GM18520 (cell line): Measurements from ENCODE around the gene DBNDD1.
"Not testable (repeated sequence)": the region's sequence is repeated elsewhere in the genome, so short reads cannot be mapped to it uniquely, and the experiment has no call there.

Experiments
- ATAC-seq: cut with Tn5 transposase; IDR thresholded peaks from one replicate; pipeline ENCODE4 v1.9.1; 2021; ENCODE audit not compliant: unreplicated experiment

Gene DBNDD1, protein sequence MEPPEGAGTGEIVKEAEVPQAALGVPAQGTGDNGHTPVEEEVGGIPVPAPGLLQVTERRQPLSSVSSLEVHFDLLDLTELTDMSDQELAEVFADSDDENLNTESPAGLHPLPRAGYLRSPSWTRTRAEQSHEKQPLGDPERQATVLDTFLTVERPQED

DNA sequence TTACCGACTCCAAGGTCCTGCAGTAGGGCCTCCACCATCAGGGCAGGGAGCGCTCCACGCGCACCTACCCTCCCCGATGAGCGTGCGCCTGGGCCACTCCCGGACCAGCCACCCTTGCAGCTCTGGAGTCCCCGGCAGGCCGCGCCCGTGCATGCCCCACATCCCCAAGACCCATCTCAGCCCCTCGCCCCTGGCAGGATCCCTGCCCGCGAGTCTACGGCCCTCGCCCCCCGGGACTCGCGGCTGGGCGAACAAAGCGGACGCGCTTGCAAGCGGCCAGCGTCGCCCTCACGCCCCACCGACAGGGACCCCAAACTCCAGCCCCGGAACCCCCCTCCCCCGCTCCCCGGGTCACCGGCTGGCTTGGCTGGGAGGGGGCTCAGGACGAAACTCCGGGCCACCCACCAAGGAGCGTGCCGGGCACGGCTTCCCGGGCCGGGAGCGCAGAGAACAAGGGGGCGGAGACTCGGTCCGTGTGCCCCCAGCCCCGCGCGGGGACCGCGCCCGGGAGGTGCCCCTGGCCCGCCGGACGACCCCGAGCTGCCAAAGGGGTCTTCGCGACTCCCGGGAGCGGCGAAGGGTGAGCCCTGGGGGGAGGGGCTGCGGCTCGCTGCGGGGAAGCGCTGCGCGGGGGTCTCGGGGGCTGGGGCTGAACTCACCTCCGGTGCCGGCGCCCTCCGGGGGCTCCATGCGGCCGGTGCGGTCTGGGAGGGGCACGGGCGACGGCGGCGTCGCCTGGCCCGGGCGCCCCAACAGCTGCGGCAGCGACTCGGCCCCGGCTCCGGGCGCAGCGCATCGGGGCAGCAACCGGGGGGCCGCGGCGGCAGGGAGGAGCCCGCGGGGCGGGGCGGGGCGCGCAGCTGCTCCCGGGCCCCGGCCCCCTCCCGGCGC lies at the start of gene DBNDD1:
Gene DBNDD1 (minus strand): TSS at position 805 of the 891 bp plus-strand sequence. CDS start 115 bp downstream, at position 690.
- ATAC-seq: no peak

DNA sequence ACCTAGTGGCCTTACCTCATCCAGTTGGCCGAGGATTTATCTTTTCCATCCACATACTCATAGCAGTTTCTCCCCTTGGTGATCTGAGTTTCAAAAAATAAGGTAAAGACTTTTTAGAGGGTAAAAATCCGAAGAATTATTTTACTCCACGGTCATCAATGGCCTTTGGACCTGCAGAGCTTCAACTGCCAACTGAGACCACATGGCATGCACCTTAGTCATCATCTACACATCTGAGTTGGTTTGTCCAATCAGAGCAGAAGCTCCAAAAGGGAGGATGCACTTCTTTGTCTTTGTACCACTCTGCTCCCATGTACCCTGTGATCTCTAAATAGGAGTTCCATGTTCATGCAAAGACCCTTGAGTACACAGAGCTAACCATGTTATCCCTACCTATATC lies 42.2 kb upstream of the DBNDD1 start:
- ATAC-seq: no peak

DNA sequence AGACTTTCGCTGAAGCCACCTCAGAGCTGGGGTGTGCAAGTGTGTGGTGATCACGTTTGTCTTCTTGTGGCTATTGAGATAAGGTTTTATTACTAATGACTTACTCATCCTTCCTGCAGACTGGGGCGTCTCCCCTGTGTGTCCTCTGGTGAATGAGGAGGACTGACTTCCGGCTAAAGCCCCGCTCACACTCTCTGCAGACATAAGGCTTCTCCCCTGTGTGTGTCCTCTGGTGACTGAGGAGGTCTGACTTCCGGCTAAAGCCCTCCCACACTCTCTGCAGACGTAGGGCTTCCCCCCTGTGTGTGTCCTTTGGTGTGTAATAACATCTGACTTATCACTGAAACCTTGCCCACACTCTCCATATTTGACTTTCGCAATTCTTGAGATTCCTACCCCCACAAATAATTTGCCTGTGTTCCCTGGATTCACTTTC lies 38.5 kb upstream of the DBNDD1 start:
- ATAC-seq: no peak

DNA sequence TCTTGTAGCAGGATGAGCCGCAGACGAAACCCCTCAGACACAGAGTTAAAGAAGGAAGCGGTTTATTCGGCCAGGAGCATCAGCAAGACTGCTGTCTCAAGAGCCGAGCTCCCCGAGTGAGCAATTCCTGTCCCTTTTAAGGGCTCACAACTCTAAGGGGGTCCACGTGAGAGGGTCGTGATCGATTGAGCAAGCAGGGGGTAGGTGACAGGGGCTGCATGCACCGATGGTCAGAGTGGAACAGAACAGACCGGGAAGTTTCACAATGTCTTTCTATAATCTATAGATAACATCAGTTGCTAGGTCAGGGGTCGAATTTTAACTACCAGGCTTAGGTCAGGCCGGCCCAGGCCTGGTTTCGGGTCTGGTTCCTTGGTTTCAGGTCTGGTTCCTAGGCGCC lies 37.3 kb upstream of the DBNDD1 start:
- ATAC-seq: not testable (repeated sequence)

DNA sequence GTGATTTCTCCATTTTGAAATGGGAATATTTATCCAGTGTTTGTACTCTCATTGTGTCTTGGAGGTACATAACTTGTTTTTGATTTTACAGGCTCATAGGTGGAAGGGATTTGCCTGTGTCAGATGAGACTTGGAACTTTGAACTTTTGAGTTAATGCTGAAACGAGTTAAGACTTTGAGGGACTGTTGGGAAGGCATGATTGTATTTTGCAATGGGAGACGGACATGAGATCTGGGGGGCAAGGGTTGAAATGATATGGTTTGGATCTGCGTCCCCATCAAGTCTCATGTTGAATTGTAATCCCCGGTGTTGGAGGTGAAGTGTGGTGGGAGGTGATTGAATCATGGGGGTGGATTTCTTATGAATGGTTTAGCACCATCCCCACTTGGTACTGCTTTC lies 36.1 kb upstream of the DBNDD1 start:
- no peak for ATAC-seq

DNA sequence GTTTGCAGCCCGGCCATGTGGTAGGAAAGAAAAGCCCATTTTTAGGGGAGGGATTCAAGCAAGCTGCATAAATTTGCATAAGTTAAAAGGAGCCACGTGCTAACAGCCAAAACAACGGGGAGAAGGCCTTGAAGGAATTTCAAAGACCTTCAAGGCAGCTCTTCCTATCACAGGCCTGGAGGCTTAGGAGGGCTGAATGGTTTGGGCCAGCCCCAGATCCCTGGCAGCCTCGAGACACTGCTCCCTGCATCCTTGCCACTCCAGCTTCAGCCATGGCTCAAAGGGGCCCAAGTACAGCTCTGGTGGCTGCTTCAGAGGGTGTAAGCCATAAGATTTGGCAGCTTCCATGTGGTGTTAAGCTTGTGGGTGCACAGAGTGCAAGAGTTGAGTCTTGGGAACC lies 35.3 kb upstream of the DBNDD1 start:
- ATAC-seq: no peak

DNA sequence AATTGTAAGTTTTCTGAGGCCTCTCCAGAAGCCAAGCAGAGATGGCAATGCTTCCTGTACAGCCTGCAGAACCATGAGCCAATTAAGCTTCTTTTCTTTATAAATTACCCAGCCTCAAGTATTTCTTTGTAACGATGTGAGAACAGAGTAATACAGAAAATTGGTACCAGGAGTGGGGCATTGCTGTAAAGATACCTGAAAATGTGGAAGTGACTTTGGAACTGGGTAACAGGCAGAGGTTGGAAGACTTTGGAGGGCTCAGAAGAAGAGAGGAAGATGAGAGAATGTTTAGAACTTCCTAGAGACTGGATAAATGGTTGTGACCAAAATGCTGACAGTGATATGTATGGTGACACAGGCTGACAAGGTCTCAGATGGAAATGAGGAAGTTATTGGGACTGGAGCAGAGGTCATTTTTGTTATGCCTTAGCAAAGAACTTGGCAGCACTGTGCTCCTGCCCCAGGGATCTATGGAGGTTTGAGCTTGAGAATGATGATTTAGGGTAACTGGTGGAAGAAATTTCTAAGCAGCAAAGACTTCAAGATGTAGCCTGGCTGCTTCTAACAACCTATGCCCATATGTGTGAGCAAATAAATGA lies 34.7 kb upstream of the DBNDD1 start:
- no peak for ATAC-seq

DNA sequence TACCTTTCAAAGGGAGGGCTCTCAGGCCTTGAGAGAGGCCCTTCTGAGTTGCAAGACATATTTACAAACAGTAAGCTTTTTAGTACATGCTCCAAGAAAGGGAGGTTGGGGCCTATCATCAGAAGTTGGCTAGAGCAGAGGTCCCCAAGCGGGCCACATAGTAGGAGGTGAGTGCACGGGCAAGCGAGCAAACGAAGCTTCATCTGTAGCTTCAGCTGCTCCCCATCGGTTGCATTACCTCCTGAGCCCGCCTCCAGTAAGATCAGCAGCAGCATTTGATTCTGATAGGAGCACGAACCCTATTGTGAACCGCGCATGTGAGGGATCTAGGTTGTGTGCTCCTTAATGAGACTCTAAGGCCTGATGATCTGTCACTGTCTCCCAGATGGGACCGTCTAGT lies 31.7 kb upstream of the DBNDD1 start:
- no peak for ATAC-seq

DNA sequence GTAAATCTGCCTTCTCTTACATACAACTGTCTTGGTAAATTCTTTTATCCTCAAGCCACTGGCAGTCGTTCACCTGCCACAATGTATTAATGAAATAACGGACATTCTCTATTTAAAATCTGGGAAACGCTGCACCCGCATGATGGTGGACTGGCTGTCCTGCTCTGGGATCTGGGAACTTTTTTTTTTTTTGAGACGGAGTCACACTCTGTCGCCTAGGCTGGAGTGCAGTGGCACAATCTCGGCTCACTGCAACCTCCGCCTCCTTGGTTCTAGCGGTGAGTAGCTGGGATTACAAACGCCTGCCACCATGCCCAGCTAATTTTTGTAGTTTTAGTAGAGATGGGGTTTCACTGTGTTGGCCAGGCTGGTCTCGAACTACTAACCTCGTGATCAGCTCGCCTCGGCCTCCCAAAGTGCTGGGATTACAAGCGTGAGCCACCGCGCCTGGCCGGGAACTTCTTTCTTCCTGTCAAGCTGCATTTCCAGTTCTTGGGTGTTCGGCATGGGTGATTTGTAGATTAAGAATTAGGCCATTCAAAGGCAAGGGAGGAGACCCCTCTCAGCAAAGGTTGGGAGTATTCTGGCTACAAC lies 29.6 kb upstream of the DBNDD1 start:
- ATAC-seq: no peak

DNA sequence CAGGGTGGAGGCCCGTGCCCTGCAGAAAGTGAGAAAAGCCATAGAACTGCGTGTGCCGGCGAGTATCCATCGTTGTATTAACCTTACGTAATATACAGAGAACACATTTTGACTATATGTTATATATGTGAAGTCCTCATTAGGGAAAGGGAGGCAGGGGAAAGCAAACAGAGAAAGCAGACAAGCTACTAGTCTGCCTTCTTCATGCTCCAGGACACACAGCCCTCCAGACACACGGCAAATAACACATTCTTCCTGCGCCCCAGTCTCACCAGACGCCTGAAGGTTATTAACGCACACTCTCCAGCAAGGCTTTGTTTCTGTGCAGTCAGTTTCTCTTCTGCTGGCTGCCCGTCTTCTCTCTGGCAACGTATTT lies 29.1 kb upstream of the DBNDD1 start:
- ATAC-seq: no peak

DNA sequence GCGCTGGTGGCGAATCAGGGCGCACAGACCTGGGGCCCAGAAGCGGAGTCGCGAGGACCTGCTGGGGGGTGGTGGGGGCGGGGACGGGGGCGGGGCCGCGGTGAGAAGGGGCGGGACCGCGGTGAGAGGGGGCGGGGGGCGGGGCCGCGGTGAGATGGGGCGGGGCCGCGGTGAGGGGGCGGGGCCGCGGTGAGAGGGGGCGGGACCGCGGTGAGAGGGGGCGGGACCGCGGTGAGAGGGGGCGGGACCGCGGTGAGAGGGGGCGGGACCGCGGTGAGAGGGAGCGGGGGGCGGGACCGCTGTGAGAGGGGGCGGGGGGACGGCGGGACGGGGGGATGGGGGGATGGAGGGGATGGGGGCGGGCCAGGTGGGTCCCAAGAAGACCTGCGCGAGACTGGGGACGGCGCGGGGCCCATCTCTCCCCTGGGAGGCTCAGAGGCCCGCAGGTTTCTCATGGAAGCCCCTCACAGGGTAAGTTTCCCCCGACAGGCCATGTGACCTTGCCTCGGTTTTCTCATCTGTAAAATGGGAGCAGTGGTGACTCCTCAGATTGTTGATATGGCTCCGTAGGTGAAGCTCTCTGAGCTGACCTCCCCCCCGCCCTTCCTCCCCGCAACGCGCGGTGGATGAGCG lies 28.6 kb upstream of the DBNDD1 start:
- ATAC-seq: no peak

DNA sequence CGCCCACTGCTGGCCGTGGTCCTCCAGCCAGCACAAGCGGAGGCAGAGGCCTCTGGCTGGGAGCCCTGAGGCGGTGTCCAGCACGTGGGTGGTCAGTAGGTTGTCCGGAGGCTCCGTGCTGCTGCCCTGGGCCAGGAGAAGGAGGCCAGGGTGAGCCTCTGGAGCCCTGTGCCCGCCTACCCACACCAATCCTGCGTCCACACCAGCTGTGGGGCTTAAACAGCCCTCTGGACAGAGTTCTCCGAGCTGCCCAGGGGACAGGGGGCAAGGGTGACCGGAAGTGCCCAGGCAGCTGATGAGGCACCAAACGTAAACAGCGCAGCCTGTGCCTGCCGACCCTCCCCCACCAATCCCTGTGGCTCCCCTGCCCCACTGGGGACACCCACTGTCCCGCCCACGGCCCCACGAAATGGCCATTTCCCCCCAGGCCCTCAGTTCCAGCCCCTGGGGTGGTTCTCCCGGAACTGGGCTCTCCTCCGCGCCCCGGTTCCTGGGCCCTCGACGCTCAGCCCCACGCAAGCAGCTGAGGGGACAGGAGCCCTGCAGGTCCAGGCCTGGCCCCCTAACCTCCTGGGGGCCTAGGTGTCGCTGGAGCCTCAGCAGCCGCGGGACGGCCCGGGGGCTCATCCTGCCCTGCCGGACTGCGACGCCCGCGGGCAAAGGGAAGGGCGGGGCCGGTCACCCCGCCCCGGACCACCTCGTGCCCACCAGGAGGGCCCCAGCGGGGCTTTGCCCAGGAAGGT lies 27.9 kb upstream of the DBNDD1 start:
- ATAC-seq: no peak

DNA sequence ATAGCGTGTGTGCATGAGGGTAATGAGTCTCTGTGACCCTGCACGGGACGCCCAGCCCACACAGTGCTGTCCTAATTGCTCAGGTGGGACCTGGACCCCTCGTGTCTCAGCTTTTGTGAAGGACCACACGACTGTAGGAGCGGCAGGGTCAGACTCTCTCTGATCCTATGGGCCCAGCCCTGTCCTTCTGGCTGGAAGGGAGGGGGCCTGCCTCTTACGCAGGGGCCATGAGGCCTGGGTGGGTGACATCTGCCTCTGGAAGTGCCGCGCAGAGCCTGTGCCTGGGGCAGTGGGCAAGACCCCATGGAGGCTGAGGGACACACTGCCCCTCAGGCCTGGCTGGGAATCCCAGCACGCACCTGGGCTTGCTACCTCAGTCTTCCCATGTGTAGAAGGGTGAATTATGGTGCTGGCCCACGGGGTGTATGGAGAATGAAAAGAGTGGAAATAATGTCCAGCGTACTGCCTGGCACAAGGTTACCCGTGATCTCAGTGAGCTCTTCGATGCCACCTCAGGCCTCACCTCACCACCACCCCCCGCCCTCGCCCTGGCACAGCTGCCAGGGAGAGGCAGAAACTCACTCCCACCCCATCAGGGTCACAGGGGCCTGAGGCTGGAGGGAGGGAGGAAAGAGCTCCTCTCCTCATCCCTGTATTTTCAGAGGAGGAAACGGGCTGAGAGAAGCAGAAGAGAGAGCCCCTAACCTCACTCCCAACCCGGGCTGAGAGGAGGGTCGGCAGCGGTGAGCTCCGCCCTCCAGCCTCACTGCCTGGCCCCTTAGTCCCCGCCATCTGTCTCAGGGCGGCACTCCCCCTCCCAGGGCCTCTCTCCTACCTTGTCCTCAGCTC lies 27.1 kb upstream of the DBNDD1 start:
- no peak for ATAC-seq

DNA sequence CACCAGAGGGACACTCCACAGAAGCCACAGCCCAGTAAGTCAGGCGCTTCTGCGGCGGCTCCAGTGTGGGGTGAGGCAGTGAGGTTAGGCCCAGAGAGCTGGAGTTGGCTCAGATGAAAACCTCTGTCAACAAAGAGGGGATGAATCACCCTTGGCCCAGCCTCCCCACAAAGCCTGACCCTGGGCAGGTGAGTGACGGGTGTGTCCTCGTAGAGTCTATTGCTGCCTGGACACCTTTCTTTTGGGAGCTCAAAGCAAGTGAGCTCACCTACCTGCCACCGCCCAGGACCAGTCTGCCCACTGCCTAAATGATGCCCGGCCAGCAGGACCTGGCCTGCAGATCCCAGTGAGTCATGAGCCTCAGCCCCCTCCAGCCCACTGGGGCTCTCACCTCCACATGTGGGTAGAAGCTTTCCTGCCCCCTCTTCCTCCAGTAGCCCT lies 24.9 kb upstream of the DBNDD1 start:
- no peak for ATAC-seq

DNA sequence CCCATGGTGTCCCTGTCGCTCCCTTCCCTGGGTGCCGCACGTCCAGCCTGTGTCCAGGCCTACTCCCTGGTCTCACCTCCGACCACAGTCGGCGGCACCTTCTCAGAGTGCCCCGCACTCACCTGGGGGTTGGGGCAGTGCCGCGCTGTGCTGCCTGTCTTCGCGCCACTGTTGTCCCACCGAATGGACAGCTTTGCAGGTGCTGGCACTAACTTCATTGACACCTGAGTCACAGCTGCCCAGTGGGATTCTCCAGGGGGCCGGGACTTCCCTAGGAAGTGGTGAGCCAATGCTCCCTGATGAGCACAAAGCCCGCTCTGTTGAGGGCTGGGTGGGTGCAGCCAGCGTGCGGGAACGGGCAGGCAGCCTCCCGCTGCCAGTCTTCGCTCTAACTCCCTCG lies 24.3 kb upstream of the DBNDD1 start:
- no peak for ATAC-seq

DNA sequence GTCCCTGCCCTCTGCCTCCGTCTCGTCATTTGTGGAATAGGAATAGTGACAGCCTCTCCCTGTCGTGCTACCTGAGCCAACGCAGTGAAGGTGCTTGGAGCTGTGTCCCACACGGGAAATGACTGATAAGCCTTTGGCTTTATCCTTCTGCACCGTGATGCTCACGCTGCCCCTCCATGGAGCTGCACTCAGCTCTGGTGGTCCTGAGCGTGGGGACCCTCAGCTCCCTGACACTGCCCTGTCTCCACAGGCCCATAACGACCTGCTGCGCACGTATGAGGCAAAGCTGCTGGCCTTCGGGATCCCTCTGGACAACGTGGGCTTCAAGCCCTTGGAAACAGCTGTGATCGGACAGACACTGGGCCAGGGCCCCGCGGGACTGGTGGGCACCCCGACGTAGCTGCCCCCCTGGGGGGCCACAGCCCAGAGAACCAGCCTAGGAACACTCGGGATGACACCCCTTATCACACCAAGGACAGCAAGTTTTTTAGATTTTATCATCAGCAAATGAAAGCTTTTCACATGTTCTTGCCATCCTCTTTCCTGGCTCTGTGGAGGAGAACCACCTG lies 23.8 kb upstream of the DBNDD1 start:
- ATAC-seq: no peak

DNA sequence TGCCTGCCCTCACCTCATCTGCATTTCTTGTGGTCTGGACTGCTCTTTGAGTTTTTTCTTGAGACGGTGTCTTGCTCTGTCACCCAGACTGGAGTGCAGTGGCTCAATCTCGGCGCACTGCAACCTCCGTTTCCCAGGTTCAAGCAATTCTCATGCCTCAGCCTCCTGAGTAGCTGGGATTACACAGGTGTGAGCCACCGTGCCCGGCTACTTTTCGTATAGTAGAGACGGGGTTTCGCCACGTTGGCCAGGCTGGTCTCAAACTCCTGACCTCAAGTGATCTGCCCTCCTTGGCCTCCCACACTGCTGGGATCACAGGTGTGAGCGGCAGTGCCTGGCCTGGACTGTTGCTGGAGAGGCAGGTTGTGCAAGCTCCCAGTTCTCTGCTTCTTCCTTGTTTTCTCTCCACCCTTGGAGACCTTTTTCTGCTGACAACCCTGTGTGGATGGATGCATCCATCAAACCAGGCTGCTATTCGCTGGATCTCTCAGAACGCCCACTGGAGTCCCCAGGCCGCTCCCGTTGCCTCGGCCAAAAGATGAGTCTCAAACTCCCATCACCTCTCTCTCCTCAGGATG lies 22.7 kb upstream of the DBNDD1 start:
- no peak for ATAC-seq

DNA sequence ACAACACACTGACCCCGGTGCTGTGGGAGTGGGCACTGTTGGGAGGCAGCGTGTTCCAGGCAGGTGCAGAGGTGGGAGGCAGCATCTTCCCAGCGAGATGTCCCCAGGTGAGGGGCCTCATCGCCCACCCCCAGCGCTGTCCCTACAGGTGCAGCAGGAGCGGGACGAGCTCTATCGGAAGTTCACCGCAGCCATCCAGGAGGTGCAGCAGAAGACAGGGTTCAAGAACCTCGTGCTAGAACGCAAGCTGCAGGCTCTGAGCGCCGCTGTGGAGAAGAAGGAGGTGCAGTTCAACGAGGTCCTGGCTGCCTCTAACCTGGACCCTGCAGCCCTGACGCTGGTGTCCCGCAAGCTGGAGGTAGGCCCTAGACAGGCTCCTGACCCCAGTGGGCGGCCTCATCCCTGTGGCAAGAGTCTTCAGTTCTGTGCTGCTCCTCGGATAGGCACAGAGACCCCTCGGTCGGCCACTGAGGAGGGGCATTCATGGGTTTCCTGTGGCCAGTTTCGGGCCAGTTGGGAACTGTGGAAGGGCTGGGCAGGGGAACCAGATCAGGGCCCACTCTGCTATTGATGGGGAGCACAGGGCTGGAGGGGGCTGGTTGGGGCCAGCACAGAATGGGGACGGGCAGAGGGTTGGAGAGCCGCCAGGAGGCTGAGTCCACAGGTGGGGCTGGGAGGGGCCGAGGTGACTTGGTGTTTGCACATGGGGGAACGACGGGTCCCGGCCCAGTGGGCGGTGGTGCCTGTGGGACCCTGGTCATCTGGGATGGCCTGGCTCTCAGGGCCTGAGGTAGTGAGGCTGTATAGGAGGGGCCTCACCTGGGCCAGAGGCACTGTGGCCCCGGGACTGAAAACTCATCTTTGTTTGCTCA lies 21.1 kb upstream of the DBNDD1 start:
- ATAC-seq: no peak
